Body of pancreas (tissue), 4 donors: ENCODE data around the gene IL6ST.
"Not testable (repeated sequence)": the region's sequence is repeated elsewhere in the genome, so short reads cannot be mapped to it uniquely, and the experiment has no call there.

Source experiments
- POLR2A ChIP-seq, 3 donors: fragments of 450-650 bp; IDR thresholded peaks; one replicate each; pipeline ENCODE4 v1.6.1; 2016; ENCODE audit warnings: antibody characterized with exemption in 3 of 3, mild to moderate bottlenecking in 2 of 3
- TF ChIP-seq, protein P1 (sequence below), 7 experiments: fragments of 450-650 bp in 4 of 7; fragments of 200-600 bp in 3 of 7; sonication (generic) in 3 of 7; IDR thresholded peaks; one replicate each; pipeline ENCODE4 v1.5.1; 2016 to 2019; ENCODE audit warnings: antibody characterized with exemption in 7 of 7

DNA sequence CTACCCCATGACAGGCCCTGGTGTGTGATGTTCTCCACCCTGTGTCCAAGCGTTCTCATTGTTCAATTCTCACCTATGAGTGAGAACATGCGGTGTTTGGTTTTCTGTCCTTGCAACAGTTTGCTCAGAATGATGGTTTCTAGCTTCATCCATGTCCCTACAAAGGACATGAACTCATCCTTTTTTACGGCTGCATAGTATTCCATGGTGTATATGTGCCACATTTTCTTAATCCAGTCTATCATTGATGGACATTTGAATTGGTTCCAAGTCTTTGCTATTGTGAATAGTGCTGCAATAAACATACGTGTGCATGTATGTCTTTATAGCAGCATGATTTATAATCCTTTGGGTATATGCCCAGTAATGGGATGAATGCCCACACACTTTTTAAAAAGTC lies 3.9 kb downstream of the IL6ST start:
- TF ChIP-seq, protein P1, sequence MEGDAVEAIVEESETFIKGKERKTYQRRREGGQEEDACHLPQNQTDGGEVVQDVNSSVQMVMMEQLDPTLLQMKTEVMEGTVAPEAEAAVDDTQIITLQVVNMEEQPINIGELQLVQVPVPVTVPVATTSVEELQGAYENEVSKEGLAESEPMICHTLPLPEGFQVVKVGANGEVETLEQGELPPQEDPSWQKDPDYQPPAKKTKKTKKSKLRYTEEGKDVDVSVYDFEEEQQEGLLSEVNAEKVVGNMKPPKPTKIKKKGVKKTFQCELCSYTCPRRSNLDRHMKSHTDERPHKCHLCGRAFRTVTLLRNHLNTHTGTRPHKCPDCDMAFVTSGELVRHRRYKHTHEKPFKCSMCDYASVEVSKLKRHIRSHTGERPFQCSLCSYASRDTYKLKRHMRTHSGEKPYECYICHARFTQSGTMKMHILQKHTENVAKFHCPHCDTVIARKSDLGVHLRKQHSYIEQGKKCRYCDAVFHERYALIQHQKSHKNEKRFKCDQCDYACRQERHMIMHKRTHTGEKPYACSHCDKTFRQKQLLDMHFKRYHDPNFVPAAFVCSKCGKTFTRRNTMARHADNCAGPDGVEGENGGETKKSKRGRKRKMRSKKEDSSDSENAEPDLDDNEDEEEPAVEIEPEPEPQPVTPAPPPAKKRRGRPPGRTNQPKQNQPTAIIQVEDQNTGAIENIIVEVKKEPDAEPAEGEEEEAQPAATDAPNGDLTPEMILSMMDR (IDR thresholded peaks at IDR 0.05): not testable (repeated sequence)
- TF ChIP-seq POLR2A (IDR thresholded peaks at IDR 0.05): not testable (repeated sequence)
